Measurements from ENCODE around the gene SEC31B. TPM values are rescaled to one million over a fixed set of nuclear protein-coding genes. Genes with fewer than 3 reads are reported as not detected.

Gene SEC31B
- total RNA-seq, 1 donor from 2014 or later = 1.6 TPM

GRCh38 chr10:100483876-100484666 lies 35.6 kb downstream of the SEC31B start:
- H3K4me3 ChIP-seq (ENCODE audit: low read depth, low read length) = no peak overlapping the region
- no peak for DNase-seq (ENCODE audit: low read depth)
- no peaks in the 10 kb centered on the region for H3K36me3 ChIP-seq (ENCODE audit: control insufficient read depth, insufficient read depth, low read length)
- FAIRE-seq = peak; percentile 62
- H3K27me3 ChIP-seq (ENCODE audit: control insufficient read depth, insufficient read depth, low read length) = peaks cover 7% of the 10 kb centered on the region
- TF ChIP-seq CTCF (IDR thresholded peaks at IDR 0.05; ENCODE audit: insufficient read depth, low read length, severe bottlenecking) = no peak

- Histone ChIP-seq H3K27me3 (ENCODE audit: control insufficient read depth, insufficient read depth, low read length) (peaks cover 7% of the 10 kb centered on the region), H3K4me3 (ENCODE audit: low read depth, low read length) (no peak overlapping the region), H3K36me3 (ENCODE audit: control insufficient read depth, insufficient read depth, low read length) (no peaks in the 10 kb centered on the region)
- FAIRE-seq (no peak), DNase-seq (ENCODE audit: low read depth) (no peak)
- TF ChIP-seq CTCF (IDR thresholded peaks at IDR 0.05; ENCODE audit: insufficient read depth, low read length, severe bottlenecking) = no peak
Measured at GRCh38 chr10:100482834-100483185, 36.9 kb downstream of the SEC31B start.

- Histone ChIP-seq H3K36me3 (ENCODE audit: control insufficient read depth, insufficient read depth, low read length) (no peaks in the 10 kb centered on the region), H3K27me3 (ENCODE audit: control insufficient read depth, insufficient read depth, low read length) (peaks cover 7% of the 10 kb centered on the region), H3K4me3 (ENCODE audit: low read depth, low read length) (peak overlapping the region; percentile 35)
- DNase-seq (ENCODE audit: low read depth) (peak; percentile 49), FAIRE-seq (no peak)
- peak; percentile 89 for TF ChIP-seq CTCF (IDR thresholded peaks at IDR 0.05; ENCODE audit: insufficient read depth, low read length, severe bottlenecking)
Measured at GRCh38 chr10:100482181-100482833, 37.4 kb downstream of the SEC31B start.

GRCh38 chr10:100481462-100482081 lies 38.1 kb downstream of the SEC31B start:
- Histone ChIP-seq H3K4me3 (ENCODE audit: low read depth, low read length) (peak overlapping the region; percentile 35), H3K36me3 (ENCODE audit: control insufficient read depth, insufficient read depth, low read length) (no peaks in the 10 kb centered on the region), H3K27me3 (ENCODE audit: control insufficient read depth, insufficient read depth, low read length) (peaks cover 7% of the 10 kb centered on the region)
- FAIRE-seq (peak; percentile 79), DNase-seq (ENCODE audit: low read depth) (peak; percentile 90)
- TF ChIP-seq CTCF (IDR thresholded peaks at IDR 0.05; ENCODE audit: insufficient read depth, low read length, severe bottlenecking) = no peak

- Histone ChIP-seq H3K4me3 (ENCODE audit: low read depth, low read length) (no peak overlapping the region), H3K36me3 (ENCODE audit: control insufficient read depth, insufficient read depth, low read length) (no peaks in the 10 kb centered on the region), H3K27me3 (ENCODE audit: control insufficient read depth, insufficient read depth, low read length) (peaks cover 7% of the 10 kb centered on the region)
- no peak for FAIRE-seq
- TF ChIP-seq CTCF (IDR thresholded peaks at IDR 0.05; ENCODE audit: insufficient read depth, low read length, severe bottlenecking) = no peak
- no peak for DNase-seq (ENCODE audit: low read depth)
Measured at GRCh38 chr10:100480002-100480401, 39.7 kb downstream of the SEC31B start.
